Right lobe of liver (tissue), 4 donors: ENCODE results near the gene NEU3.

ENCODE experiments used
- CTCF ChIP-seq, 4 donors: fragments of 200-600 bp in 3 of 4; fragments of 450-650 bp in 1 of 4; IDR thresholded peaks; one replicate each; pipeline versions ENCODE4 v1.5.1 to v1.8.0; 2016 to 2022; ENCODE audit warnings: antibody characterized with exemption in 4 of 4, mild to moderate bottlenecking in 2 of 4
- POLR2A ChIP-seq: fragments of 450-650 bp; IDR thresholded peaks from one replicate; pipeline ENCODE4 v1.6.1; 2017; ENCODE audit warnings: antibody characterized with exemption, mild to moderate bottlenecking
- donor health status: DM: no; HTN: no; CAD: no.
- donor health status: DM: no; HTN: no; CAD: no.
- donor health status: DM: no; HTN: yes; CAD: no.

DNA sequence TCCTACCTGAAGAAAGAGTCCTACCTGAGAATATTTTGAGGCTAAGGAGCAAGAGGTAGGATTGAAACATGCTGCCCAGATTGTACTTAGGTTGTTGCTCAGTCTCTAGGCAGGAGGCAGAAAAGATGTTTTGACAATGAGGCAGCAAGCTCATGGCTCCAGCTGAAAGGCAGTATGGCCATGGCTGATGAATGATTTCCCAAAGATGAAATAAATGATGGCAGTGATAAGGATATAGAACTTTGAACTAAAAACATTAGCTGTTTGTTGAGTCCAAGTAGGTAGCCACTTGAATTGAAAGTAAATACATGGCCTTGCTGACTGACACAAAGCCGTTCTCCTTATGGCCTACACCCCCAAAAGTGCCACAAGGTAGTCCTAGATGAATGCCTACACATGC is 6.8 kb upstream of the NEU3 start:
- TF ChIP-seq CTCF (IDR thresholded peaks at IDR 0.05) (no peak), POLR2A (no peak)
